ENCODE data around the gene SYT8.

Gene SYT8

DNA sequence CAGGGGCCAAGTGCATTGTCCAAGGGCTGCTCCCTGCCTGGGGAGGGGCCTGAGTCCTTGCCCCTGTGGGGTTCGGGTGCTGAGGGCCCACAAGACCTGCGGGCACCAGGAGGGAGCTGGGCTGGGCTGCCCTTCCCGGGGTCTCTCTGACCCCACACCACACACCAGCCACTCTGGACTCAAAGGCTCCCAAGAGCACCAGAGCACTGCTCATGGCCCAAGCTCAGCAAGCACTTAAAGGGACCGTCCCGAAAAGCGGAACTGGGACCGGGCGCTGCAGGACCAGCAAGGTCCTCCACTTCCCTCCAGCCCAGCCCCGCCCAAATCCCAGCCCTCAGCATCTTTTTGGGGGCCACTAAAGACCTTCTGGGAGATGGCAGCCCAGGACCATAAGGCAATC is 23.4 kb downstream of the SYT8 start:
- DNase-seq (ENCODE audit: low read depth in 4 of 4, low spot score in 1 of 4) = no peak

DNA sequence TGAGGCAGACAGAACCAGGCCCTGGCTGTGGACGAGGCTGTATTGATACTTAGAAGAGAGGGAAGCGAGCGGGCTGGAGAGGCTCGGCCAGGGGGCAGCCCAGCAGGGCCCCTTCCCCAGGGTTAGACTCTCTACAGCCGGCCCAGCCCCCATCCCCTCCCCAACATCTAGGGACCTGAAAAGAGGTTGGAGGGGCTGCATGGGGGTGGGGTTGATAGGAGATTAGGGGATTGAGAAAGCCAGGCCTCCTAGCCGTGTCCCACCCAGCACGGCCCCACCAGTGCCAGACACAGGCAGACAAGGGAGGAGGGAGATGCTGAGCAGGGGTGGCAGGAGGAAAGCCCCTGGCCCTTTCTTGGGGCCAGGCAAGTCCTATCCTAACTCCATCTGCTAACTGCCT is 23.8 kb downstream of the SYT8 start:
- no peak for DNase-seq (ENCODE audit: low read depth in 4 of 4, low spot score in 1 of 4)

DNA sequence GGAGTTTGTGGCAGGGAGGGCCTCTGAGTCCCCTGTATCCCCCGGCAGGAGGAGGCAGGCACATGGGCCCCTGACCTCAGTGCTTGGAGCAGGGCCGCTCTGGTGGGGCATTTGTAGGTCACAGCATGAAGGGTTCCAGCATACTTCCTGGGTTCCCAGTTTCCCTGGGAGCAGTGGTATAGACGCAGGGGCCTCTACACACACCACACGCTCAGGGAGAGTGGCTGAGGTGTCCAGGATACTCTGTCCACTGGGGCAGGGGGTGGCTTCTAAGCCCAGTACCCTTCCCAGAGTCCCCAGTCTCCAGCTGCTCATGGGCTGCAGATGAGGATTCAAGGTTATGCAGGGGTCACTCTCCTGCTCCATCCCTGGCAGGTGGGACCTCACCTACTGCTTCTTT is 24.2 kb downstream of the SYT8 start:
- no peak for DNase-seq (ENCODE audit: low read depth in 4 of 4, low spot score in 1 of 4)

DNA sequence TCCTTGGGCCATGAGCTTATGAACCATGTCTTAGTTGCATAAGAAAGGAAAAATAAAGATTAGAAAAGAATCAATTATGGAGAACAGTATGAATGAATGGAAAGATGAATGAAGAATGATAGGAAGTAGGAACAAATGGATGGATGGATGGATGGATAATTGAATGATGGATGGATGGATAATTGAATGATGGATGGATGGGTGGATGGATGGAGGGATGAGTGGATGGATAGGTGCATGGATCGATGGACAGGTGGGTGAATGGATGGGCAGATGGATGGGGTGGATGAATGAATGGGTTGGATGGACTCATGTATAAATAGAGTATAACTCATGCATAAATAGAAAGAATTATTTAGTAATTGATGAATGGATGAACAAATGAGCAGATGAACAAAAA is 25.3 kb downstream of the SYT8 start:
- DNase-seq (ENCODE audit: low read depth in 4 of 4, low spot score in 1 of 4) = no peak

DNA sequence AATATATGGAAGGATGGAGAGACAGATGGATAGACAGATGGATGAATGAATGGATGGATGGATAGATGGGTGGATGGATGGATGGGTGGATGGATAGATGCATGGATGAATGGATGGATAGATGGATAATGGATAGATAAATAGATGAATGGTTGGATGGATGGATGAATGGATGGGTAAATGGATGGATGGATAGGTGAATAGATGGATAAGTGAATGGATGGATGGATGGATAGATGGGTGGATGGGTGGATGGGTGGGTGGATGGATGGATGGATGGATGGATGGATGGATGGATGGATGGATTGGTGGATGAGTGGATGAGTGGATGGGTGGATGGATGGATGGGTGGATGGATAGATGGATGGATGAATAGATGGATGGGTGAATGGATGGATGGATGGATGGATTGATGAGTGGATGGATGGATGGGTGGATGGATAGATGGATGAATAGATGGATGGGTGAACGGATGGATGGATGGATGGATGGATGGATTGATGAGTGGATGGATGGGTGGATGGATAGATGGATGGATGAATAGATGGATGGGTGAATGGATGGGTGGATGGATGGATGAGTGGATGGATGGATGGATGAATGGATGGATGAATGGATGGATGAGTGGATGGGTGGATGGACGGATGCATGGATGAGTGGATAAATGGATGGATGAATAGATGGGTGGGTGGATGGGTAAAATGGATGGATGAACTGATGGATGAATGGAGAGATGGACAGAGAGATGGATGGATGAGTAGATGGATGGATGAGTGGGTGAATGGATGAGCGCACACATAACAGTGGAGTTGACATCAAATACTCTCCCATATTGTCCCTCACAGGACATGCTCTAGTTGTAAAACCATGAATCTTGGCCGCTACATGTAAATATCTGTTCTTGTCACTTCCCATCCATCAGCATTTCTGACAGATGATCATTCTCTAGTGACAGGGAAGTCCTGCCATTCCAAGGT is 26.9 kb downstream of the SYT8 start:
- no peak for DNase-seq (ENCODE audit: low read depth in 4 of 4, low spot score in 1 of 4)

DNA sequence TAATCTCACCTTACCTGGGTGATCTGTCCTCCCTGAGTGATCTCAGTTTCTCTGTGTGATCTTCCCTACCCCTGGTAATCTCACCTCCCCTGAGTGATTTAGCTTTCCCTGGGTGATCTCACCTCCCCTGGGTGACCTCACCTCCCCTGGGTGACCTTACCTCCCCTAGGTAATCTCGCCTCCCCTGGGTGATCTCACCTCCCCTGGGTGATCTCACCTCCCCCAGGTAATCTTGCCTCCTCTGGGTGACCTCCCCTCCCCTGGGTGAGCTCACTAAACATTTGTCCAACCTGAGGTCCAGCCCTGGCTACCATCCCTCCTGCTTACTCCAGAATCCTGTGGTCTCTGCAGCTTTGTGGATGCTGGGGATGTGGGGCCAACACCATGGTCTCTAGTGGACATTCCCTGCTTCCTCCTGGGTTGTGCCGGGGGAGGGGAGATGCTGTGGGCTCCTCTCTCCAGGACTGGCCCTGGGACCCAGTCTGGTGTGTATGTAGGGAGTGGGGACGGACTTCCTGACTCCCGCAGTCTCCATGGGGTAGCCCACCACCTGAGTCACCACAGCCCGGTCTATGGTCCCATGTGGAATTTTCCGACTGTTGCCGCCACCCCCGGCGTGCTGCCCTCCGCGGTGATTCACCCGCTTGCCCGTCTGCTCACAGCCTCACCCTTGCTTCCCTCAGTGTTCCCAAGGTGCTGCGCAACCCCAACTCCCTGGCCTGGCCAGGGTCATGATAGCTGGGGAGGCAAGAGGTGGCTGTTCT is 28.0 kb downstream of the SYT8 start:
- no peak for DNase-seq (ENCODE audit: low read depth in 4 of 4, low spot score in 1 of 4)

DNA sequence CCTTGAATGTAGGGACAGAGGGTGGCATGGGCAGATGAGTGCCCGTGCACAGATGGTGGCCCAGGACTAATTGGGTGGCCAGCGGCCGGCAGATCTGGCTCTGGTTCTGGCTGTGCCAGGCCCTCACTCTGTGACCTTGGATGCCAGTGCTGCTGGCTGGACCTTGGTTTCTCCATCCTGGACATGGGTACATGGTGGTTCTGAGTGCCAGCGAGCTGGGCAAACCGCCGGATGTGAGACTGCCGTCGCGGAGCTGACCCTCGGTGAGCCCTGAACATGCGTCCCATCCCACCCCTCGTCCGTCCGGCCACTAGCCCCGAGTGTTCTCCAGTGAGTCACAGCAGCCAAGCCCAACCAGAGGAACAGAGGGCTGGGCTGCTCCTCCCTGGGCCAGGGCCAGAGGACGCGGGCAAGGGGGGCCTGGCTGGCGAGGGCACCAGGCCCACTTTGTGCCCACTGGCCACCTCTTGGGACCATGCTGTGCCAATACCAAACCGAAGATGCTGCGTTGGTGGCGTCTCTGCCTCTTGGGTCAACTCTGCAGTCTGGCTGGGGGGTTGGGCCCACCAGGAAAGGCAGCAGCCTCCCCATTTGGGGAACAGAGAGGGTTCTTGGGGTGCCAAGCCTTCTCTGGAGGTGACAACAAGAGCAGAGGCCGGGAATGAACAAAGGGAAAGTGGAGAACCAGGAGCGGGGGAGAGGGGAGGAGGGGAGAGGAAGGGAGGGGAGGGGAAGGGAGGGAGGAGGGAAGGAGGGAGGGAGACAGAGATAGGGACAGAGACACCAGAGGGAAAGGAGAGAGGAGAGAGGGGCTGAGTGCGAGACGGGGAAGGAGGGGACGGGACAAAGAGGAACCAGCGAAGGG is 28.8 kb downstream of the SYT8 start:
- DNase-seq (ENCODE audit: low read depth in 4 of 4, low spot score in 1 of 4) = no peak

DNA sequence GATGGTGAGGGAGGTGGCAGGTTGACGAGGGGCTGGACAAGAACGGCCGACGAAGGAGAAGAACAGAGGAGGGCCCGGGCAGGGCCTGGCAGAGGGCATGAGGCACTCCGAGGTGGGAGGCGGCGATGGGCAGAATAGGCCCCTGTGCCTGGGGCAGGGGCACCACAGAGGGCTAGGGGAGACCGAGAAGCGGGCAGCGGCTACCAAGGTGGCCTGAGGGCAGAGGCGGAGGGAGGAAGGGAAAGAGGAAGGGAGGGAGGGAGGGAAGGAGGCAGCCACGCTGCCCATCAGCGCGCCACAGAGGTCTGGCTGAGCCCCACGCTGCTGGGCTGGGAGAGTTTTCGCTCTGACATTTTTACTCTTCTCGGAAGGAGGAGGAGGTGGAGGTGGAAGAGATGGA is 29.4 kb downstream of the SYT8 start:
- no peak for DNase-seq (ENCODE audit: low read depth in 4 of 4, low spot score in 1 of 4)

DNA sequence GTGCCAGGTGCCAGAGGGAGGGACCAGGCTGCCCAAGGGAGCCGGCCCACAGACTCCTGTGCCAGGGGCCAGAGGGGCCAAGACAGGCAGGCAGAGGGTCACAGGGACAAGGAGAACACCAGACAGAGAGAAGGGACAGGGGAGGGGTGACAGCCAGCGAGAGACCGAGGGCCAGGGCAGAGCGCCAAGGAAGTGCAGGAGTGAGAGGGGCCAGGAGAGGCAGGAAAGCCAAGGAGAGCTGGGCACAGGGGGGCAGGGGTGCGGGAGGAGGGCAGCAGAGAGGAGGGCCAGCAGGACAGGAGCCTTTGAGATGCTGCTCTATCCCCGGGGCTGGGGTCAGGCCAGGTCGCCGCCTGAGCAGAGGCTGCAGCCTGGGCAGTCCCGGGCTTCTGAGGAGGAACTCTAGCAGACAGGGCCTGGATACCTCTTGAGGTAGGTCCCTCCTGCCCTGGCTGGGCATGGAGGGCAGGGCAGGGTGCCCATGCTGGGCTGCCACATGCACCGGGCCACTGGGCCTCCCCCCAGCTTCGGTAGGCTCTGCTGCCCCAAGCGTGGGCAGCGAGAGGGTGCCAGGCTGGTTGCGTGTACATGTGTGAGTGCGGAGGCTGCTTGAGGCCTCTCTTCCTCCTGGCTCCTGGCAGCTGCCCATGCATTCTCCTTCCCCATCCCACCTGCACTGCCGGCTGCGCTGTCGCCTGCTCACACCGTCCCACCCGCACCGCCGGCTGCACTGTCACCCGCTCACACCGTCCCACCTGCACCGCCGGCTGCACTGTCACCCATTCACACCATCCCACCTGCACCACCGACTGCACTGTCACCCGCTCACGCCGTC is 30.3 kb downstream of the SYT8 start:
- DNase-seq (ENCODE audit: low read depth in 4 of 4, low spot score in 1 of 4) = no peak

DNA sequence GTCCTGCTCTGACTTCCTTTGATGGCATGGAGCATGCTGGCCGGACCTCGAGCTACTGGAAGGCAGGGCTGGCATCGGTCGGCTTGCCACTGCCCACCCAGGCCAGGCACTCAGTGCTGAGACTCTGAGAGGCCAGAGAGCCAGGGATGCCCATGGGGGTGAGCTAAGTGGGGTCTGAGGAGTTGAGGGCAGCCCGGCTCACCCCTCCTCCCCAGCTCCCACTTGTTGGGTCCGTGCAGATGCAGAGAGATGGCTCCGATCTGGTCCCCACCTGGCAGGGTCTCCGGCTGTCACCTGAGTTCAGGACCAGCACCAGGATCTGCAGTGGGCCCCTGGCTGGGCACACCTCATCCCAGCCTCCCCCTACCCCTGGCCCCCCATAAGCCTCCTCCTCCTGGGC is 31.4 kb downstream of the SYT8 start:
- DNase-seq (ENCODE audit: low read depth in 4 of 4, low spot score in 1 of 4) = no peak

DNA sequence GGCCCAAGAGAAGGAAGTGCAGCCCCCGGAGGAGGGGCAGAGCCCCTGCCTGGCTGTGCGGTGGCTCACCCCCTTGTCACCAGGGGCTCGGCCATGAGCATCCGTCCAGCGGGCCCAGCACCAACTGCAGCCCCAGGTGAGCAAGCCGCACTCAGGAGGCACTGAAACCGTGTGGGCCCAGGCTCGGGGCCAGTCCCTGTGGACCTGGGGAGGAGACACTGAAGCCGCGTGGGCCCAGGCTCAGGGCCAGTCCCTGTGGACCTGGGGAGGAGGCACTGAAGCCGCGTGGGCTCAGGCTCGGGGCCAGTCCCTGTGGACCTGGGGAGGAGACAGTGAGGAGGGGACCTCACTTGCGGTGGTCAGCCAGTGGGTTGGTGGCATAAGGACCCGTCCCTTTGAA is 32.0 kb downstream of the SYT8 start:
- no peak for DNase-seq (ENCODE audit: low read depth in 4 of 4, low spot score in 1 of 4)

DNA sequence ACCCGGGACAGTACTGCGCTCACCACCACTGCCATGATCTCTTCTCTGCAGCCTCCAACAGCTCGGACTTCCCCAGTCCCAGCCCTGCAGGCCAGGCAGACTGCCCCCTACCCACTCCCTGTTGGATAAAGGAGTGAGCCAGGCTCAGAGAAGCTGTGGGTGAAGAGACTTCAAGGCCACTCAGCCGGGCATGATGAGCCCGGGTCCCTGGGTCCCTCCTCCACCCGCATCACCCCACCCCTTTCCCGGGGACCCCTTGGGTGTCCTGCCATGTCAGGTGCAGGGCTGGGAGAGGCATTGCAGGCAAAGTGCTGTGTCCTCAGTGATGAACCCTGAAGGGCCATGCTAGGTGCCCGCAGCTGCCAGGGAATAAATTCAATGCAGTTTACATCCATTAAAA is 32.6 kb downstream of the SYT8 start:
- no peak for DNase-seq (ENCODE audit: low read depth in 4 of 4, low spot score in 1 of 4)

DNA sequence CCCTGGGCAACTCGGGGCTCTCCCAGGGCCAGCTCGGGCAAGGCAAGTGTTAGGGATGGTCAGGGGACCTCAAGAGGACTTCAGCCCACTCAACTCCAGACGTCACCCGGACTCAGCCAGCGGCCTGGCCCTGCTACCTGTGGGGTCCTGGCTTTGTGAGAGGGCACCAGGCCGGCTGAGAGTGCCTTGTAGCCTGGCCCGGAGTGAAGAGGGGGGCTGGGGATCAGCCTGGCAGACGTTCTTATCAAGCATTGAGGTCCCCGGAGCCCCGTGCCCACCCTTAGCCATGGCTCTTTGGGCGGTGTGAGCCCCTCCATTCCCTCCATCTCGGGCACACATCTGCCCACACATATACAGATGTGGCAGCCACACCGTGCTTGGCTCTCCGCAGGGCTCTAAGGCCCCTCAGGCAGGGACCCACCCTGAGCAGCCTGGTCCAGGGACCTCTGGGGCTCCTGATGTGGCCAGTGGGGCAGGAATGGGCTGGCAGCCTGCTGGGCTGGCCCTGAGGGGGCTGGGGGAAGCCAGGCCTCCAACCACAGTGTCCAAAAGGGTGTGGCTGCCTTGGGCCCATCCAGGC is 33.4 kb downstream of the SYT8 start:
- DNase-seq (ENCODE audit: low read depth in 4 of 4, low spot score in 1 of 4) = no peak

DNA sequence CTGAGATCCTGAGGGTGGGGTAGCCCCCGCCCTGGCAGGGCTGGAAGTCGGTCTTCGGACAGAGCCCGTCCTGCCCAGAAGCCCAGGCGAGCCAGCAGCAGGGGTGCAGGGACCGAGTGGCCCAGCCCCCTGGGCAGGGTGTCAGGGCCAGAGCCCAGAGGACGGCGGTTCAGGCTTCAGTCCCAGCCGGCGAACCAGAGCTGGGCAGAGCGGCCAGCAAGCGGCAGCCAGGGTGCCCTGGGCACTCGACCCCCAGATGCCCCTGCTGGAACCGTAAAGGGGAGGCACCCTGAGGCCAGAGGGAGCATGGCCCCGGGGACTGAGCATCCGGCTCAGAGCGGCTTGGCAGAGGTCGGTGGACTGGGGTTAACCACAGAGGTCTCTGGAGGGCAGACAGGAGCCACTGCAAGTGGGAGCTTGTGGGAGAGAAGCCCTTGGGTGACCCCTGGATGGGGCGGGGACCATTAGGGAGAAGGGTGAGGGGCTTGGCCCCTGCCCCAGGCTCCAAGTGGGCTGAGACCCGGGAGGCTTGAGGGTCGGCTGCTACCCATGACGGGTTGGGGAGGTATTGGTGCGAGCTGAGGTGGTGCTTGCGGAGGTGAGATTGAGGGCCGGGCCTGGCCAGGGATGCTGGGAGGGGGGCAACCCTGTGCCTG is 34.0 kb downstream of the SYT8 start:
- no peak for DNase-seq (ENCODE audit: low read depth in 4 of 4, low spot score in 1 of 4)

DNA sequence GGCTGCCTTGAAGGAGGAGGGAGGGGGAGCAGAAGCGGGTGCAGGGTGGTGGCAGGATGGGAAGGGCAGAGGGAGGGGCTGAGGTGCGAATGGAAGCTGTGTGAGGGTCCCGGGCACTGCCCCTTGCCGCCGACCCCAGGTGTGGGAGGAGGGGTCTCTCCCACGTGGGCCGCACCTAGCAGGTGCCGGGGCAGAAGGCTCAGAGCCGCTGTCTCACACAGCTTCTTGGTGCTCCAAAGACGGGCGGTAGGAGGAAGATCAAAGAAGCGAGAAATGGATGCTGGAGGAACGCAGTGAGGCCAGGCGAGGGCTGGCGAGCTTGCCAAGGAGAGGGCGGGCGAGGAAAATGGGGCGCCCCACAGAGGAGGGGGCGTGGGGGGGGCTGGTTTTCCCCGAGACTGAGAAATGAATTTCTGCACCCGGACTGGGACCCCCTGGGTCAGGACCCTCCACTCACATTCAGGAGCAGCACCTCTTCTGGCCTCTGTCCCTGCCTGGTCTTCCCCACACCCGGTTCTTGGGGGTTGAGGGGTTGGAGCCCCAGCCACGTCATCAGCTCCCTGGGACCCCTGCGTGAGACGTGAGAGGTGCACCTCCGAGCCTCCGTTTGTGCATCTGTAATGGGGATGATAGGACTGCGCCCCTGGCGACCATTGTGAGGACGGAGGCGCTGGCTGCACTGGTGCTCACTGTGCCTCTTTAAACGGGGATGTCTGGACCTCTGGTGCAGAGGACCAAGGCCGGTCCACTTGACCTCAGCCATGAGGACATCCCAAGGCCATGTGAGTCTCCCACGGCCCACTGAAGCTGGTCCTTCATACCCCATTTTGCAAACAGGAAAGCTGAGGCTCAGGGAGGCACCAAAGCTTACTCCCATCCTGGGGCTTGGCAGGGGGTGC is 34.9 kb downstream of the SYT8 start:
- no peak for DNase-seq (ENCODE audit: low read depth in 4 of 4, low spot score in 1 of 4)

DNA sequence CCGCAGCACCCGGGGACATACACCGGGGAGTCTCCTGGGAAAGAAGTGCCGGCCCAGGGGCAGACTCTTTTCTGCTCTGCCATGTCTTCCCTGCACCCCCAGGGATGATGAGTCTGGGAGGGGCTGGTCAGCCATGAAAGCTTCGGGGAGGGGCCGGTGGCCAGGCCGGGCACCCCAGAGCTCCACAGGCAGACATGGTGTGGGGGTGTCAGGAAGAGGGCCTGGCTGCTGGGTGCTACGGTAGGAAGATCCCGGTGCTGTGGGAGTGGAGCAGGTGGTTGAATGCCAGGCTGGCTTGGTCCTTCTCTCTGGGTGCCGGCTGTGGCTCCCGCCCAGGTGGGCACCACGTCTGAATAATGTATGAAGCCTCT is 35.5 kb downstream of the SYT8 start:
- DNase-seq (ENCODE audit: low read depth in 4 of 4, low spot score in 1 of 4) = no peak

DNA sequence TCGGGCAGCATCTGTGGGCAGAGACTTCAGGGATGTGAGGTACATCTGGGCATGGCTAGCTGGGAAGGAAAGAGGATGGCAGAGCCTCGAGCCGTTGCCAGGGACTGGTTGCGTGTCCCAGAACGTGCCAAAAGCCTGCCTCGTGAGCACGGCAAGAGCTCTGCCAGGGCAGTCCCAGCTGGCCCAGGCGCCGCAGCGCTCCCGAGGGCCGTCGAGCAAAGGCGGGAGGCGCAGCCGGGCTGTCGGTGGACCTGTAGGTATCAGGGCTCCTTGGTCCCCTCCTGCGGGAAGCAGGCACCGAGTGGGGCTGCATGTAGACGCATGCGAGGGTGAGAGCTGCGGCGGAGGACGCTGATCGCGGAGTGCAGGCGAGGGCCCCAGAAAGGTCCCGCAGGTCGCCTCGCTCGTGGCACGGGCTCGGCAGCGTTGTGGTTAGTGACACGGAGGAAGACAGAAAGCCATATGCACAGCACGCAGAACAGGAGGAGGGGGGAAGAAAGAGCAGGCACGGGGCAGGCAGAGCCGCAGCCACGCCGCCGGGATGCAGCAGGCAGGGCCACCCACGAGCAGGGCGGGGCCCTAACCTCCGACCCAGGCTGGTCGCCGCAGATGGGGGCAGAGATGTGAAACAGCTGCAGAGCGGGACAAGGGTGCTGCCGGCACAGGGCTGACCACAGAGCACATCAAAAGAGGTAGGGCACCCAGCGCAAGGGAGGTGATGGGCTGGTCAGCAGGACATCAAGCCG is 36.1 kb downstream of the SYT8 start:
- DNase-seq (ENCODE audit: low read depth in 4 of 4, low spot score in 1 of 4) = no peak

DNA sequence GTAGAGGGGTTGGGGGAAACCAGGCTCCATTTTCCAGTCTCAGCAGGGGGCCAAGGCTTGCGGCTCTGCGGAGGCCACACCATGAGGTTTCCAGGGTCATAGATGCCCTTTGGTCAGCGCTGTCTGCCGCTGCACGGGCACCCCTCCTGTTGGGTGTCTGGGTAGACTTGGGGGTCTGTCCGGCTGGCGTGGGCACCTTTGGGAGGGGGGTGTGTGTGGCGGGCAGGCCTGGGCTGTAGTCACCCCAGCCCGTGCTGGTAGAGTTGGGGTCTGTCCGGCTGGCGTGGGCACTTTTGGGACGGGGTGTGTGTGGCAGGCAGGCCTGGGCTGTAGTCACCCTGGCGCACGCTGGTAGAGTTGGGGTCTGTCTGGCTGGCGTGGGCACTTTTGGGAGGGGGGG is 36.7 kb downstream of the SYT8 start:
- DNase-seq (ENCODE audit: low read depth in 4 of 4, low spot score in 1 of 4) = no peak

Data from stimulated activated CD4-positive, alpha-beta T cell treated with anti-CD3 and anti-CD28 coated beads, Interleukin-1b, Interleukin-23, amount 100 ng/mL, for 24 hours (primary cell).